Measurements from ENCODE around the gene HASPIN. TPM values are rescaled to one million over a fixed set of nuclear protein-coding genes. Genes with fewer than 3 reads are reported as not detected.

Gene HASPIN
- polyA plus RNA-seq, 4 donors: 2.9 to 3.9 (median 3.4) TPM

GRCh38 chr17:3762922-3763776, 39.4 kb downstream of the HASPIN start:
- no peak for DNase-seq (ENCODE audit: low read depth in 4 of 4, low spot score in 3 of 4)

- no peak for DNase-seq (ENCODE audit: low read depth in 4 of 4, low spot score in 3 of 4)
These were observed 40.1 kb downstream of the HASPIN start for GRCh38 chr17:3763777-3764170.

- DNase-seq (ENCODE audit: low read depth in 4 of 4, low spot score in 3 of 4): no peak
These were observed 42.3 kb downstream of the HASPIN start for GRCh38 chr17:3765981-3766380.

- no peak for DNase-seq (ENCODE audit: low read depth in 4 of 4, low spot score in 3 of 4)
These were observed 43.1 kb downstream of the HASPIN start for GRCh38 chr17:3766779-3767178.

- DNase-seq (ENCODE audit: low read depth in 4 of 4, low spot score in 3 of 4): no peak
These were observed 44.6 kb downstream of the HASPIN start for GRCh38 chr17:3768341-3768740.

- DNase-seq (ENCODE audit: low read depth in 4 of 4, low spot score in 3 of 4): no peak
These were observed 45.1 kb downstream of the HASPIN start for GRCh38 chr17:3768769-3769168.

GRCh38 chr17:3770466-3770865, 46.8 kb downstream of the HASPIN start:
- DNase-seq (ENCODE audit: low read depth in 4 of 4, low spot score in 3 of 4): no peak

- no peak for DNase-seq (ENCODE audit: low read depth in 4 of 4, low spot score in 3 of 4)
These were observed 47.4 kb downstream of the HASPIN start for GRCh38 chr17:3771140-3771539.

- no peak for DNase-seq (ENCODE audit: low read depth in 4 of 4, low spot score in 3 of 4)
These were observed 49.1 kb downstream of the HASPIN start for GRCh38 chr17:3772764-3773163.

- no peak for DNase-seq (ENCODE audit: low read depth in 4 of 4, low spot score in 3 of 4)
These were observed 49.8 kb downstream of the HASPIN start for GRCh38 chr17:3773511-3773910.

GRCh38 chr17:3773966-3774365, 50.3 kb downstream of the HASPIN start:
- DNase-seq (ENCODE audit: low read depth in 4 of 4, low spot score in 3 of 4): no peak

Other genes starting within 250 kb of the HASPIN start
- 10 to 100 TPM; 24.8 to 34.0 (median 29.0) TPM for gene ASPA, start 247.9 kb upstream of the HASPIN start, polyA plus RNA-seq (ENCODE audit: insufficient read length in 4 of 4)
- 1 to 10 TPM in 3 of 4 donors, under 1 TPM in 1; 0.61 to 1.1 (median 1.0) TPM for gene TRPV3, start 166.1 kb upstream of the HASPIN start, polyA plus RNA-seq (ENCODE audit: insufficient read length in 4 of 4)
- gene TRPV1, start 114.5 kb upstream of the HASPIN start, polyA plus RNA-seq (ENCODE audit: insufficient read length in 4 of 4): 10 to 100 TPM in 1 of 4 donors, 1 to 10 TPM in 3; 6.5 to 10.3 (median 8.5) TPM
- gene SHPK, start 87.7 kb upstream of the HASPIN start, polyA plus RNA-seq (ENCODE audit: insufficient read length in 4 of 4): 10 to 100 TPM; 13.2 to 19.0 (median 15.2) TPM
- 10 to 100 TPM; 21.6 to 24.9 (median 22.3) TPM for gene CTNS, start 87.1 kb upstream of the HASPIN start, polyA plus RNA-seq (ENCODE audit: insufficient read length in 4 of 4)
- gene TAX1BP3, start 55.3 kb upstream of the HASPIN start, polyA plus RNA-seq (ENCODE audit: insufficient read length in 4 of 4): 100 to 1,000 TPM in 2 of 4 donors, 10 to 100 TPM in 2; 97.5 to 110 (median 104) TPM
- gene EMC6, start 55.1 kb upstream of the HASPIN start, polyA plus RNA-seq (ENCODE audit: insufficient read length in 4 of 4): 10 to 100 TPM; 30.2 to 38.4 (median 31.1) TPM
- 1 to 10 TPM; 1.3 to 1.7 (median 1.4) TPM for gene P2RX5, start 27.7 kb upstream of the HASPIN start, polyA plus RNA-seq (ENCODE audit: insufficient read length in 4 of 4)
- 10 to 100 TPM; 33.5 to 40.4 (median 39.3) TPM for gene ITGAE, start 77.3 kb downstream of the HASPIN start, polyA plus RNA-seq (ENCODE audit: insufficient read length in 4 of 4)
- 10 to 100 TPM; 69.0 to 91.3 (median 79.4) TPM for gene NCBP3, start 122.3 kb downstream of the HASPIN start, polyA plus RNA-seq (ENCODE audit: insufficient read length in 4 of 4)
- 1 to 10 TPM; 3.8 to 4.7 (median 4.1) TPM for gene CAMKK1, start 169.2 kb downstream of the HASPIN start, polyA plus RNA-seq (ENCODE audit: insufficient read length in 4 of 4)
- gene P2RX1, start 192.6 kb downstream of the HASPIN start, polyA plus RNA-seq (ENCODE audit: insufficient read length in 4 of 4): 1 to 10 TPM in 2 of 4 donors, under 1 TPM in 2; 0.87 to 1.6 (median 0.94) TPM
- gene ATP2A3, start 240.5 kb downstream of the HASPIN start, polyA plus RNA-seq (ENCODE audit: insufficient read length in 4 of 4): 1 to 10 TPM; 3.2 to 6.4 (median 5.2) TPM